GM12892 (cell line): ENCODE measurements around the gene ZFPM1.

Experiments
- POLR2A ChIP-seq: IDR thresholded peaks from 2 replicates; pipeline ENCODE4 v1.6.1; 2011; ENCODE audit warnings: low read depth, low read length, control low read depth
- POLR2AphosphoS5 ChIP-seq: IDR thresholded peaks from 2 replicates; pipeline ENCODE4 v1.6.1; 2011; ENCODE audit warnings: low read depth, low read length, control low read depth
- TAF1 ChIP-seq: IDR thresholded peaks from 2 replicates; pipeline ENCODE4 v1.6.1; 2011; ENCODE audit warnings: low read depth, mild to moderate bottlenecking, control low read depth, low read length, borderline replicate concordance

DNA sequence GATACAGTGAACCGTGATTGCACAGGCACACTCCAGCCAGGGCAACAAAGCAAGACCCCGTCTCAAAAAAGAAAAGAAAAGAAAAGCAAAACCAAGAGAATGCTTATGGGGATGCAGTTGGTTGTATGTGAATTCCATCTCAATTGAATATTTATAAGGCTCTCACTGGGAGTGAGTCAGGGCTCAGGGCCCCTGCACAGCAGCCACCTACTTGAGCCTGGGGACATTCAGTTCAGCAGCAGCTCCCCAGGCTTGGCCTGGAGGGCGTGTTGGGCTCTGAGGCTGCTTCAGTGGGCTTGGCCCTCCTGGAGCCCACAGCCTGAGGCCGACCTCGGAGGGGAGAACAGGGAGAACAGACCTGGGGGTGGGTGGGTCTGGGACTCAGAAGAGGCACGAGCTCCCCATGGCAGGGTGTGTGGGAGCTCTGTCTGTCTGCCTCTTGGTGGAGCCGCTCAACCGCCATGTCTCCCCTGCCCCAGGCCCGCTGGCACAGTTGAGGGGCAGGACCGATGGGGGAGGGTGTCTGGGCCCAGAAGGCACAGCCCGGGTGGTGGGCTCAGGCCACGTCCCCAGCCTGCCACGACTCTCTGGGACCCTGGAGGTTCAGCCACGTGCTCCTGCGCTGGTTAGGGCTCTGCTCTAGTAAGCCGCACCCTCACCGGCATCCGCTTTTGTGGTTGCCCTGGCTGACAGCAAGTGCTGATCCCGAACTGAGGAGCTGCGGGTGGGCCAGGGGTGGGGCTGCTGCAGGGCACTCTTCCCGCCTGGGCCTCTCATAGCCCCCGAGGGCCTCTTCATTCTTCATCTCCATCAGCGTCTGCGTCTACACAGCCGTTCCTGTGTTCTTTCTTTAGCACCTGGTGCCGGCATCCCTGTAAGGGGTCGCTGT lies 24.8 kb downstream of the ZFPM1 start:
- TF ChIP-seq POLR2A, result no peak
- no peak for TF ChIP-seq TAF1
- TF ChIP-seq POLR2AphosphoS5, result no peak
